Uterus (tissue), 2 donors: ENCODE data around the gene GMEB2.

Experiments used
- CTCF ChIP-seq, 4 experiments: fragments of 200-600 bp in 2 of 4; fragments of 450-650 bp in 2 of 4; sonication (generic) in 2 of 4; IDR thresholded peaks; one replicate each; pipeline ENCODE4 v1.5.1; 2016 to 2019; ENCODE audit warnings: antibody characterized with exemption in 4 of 4, mild to moderate bottlenecking in 2 of 4, moderate library complexity in 1 of 4
- POLR2A ChIP-seq, 2 donors: fragments of 450-650 bp; IDR thresholded peaks; one replicate each; pipeline ENCODE4 v1.6.1; 2016; ENCODE audit warnings: antibody characterized with exemption in 2 of 2, mild to moderate bottlenecking in 1 of 2, moderate library complexity in 1 of 2

GRCh38 chr20:63617876-63618265 is 9.0 kb downstream of the GMEB2 start:
- no peak for TF ChIP-seq POLR2A (IDR thresholded peaks at IDR 0.05)
- TF ChIP-seq CTCF (IDR thresholded peaks at IDR 0.05) = no peak
